Measurements from ENCODE around the gene IFNL3.
"Not testable (repeated sequence)": the region's sequence is repeated elsewhere in the genome, so short reads cannot be mapped to it uniquely, and the experiment has no call there.

The IFNL3 gene

GRCh38 chr19:39218230-39219007 lies 26.4 kb downstream of the IFNL3 start:
- no peak for TF ChIP-seq CTCF (conservative IDR thresholded peaks at IDR 0.05)
- no peak for TF ChIP-seq ZFX (IDR thresholded peaks at IDR 0.05)
- no peak overlapping the region for H3K27ac ChIP-seq

DNA sequence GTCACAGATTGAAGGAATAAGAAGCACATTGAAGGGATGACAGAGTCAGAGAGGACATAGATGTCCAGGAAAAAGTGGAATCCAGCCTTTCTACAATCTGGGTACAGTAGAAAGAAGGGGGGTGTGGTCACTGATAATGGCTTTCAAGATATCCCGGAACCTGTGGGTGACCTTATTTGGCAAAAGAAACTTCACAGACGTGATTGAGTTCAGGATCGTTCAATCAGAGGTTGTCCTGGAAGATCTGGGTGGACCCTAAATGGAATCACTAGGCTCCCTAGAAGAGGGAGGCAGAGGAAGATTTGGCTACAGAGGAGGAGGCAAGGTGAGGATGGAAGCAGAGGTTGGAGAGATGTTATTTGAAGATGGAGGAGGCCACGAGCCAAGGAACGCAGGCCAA lies 27.7 kb downstream of the IFNL3 start:
- H3K27ac ChIP-seq = no peak overlapping the region
- TF ChIP-seq CTCF (conservative IDR thresholded peaks at IDR 0.05) (no peak), ZFX (IDR thresholded peaks at IDR 0.05) (no peak)

- not testable (repeated sequence) for H3K27ac ChIP-seq
These were observed 29.5 kb downstream of the IFNL3 start for GRCh38 chr19:39215323-39215722.

- TF ChIP-seq ZFX (IDR thresholded peaks at IDR 0.05) (no peak), CTCF (conservative IDR thresholded peaks at IDR 0.05) (peak; percentile 48)
- no peak overlapping the region for H3K27ac ChIP-seq
These were observed 32.4 kb downstream of the IFNL3 start for GRCh38 chr19:39212375-39212742.

- H3K27ac ChIP-seq = no peak overlapping the region
- TF ChIP-seq ZFX (IDR thresholded peaks at IDR 0.05) (no peak), CTCF (conservative IDR thresholded peaks at IDR 0.05) (no peak)
These were observed 33.0 kb downstream of the IFNL3 start for GRCh38 chr19:39211731-39212374.

DNA sequence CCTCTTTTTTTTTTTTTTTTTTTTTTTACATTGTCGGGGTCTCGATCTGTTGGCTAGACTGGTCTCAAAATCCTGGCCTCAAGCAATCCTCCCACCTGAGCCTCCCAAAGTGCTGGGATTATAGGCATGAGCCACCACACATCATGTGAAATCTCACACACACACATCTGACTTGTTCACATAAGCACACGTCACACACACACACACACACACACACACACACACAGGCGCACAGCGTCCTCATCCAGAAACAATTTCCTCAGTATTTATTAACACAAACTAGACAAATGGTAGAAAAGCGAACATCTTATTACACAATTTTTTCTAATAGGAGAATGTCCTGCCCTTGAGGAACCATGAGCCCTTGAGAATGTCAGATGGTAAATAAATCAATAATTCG lies 35.6 kb downstream of the IFNL3 start:
- H3K27ac ChIP-seq = no peak overlapping the region
- TF ChIP-seq ZFX (IDR thresholded peaks at IDR 0.05) = no peak
- TF ChIP-seq CTCF (conservative IDR thresholded peaks at IDR 0.05) = no peak

GRCh38 chr19:39208175-39208795 lies 36.5 kb downstream of the IFNL3 start:
- TF ChIP-seq ZFX (IDR thresholded peaks at IDR 0.05) = no peak
- no peak for TF ChIP-seq CTCF (conservative IDR thresholded peaks at IDR 0.05)
- H3K27ac ChIP-seq = no peak overlapping the region

Measured in C4-2B (cell line).